Spleen (tissue), 7 donors: ENCODE data around the gene TP53TG5.

Experiments
- POLR2A ChIP-seq, 3 donors: fragments of 450-650 bp; IDR thresholded peaks; one replicate each; pipeline ENCODE4 v1.5.1; 2017; ENCODE audit warnings: antibody characterized with exemption in 3 of 3, mild to moderate bottlenecking in 1 of 3
- POLR2AphosphoS5 ChIP-seq, 3 donors: sonication (generic); formaldehyde crosslinking; IDR thresholded peaks; one replicate each; pipeline ENCODE4 v1.5.1; 2017; ENCODE audit warnings: antibody characterized with exemption in 3 of 3
- TF ChIP-seq, protein P1 (sequence below), 11 experiments: fragments of 200-600 bp in 7 of 11; fragments of 450-650 bp in 4 of 11; sonication (generic) in 4 of 11; IDR thresholded peaks in 8 of 11; conservative IDR thresholded peaks in 3 of 11; 1 replicate in 7 of 11; 2 replicates in 4 of 11; pipeline versions ENCODE4 v1.4.0 to v1.8.0; 2016 to 2021; ENCODE audit warnings: antibody characterized with exemption in 11 of 11, inconsistent platforms in 4 of 11, mild to moderate bottlenecking in 1 of 11
- donor health status: DM: no; HTN: no; CAD: no; lungs with moderate emphysema.
- donor health status: DM: no; HTN: no; CAD: no.
- donor health status: DM: no; HTN: no; CAD: no.

DNA sequence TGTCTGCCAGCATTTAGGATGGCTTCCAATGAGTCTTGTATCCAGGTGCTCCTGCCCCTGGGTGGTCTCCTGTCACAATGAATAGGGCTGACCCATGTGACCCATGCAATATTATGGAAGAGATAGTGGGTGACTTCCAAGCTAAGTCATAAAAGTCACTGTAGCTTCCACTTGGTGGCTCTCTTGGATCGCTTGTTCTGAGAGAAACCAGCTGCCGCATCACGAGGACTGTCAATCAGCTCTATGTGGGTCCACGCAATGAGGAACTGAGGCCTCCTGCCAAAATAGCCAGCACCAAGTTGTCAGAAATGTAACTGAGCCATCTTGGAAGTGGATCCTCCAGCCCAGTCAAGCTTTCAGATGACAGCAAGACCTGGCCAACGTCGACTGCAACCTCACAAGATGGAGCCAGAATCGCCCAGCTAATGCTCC lies 55.2 kb downstream of the TP53TG5 start:
- no peak for TF ChIP-seq POLR2A (IDR thresholded peaks at IDR 0.05)
- TF ChIP-seq, protein P1, sequence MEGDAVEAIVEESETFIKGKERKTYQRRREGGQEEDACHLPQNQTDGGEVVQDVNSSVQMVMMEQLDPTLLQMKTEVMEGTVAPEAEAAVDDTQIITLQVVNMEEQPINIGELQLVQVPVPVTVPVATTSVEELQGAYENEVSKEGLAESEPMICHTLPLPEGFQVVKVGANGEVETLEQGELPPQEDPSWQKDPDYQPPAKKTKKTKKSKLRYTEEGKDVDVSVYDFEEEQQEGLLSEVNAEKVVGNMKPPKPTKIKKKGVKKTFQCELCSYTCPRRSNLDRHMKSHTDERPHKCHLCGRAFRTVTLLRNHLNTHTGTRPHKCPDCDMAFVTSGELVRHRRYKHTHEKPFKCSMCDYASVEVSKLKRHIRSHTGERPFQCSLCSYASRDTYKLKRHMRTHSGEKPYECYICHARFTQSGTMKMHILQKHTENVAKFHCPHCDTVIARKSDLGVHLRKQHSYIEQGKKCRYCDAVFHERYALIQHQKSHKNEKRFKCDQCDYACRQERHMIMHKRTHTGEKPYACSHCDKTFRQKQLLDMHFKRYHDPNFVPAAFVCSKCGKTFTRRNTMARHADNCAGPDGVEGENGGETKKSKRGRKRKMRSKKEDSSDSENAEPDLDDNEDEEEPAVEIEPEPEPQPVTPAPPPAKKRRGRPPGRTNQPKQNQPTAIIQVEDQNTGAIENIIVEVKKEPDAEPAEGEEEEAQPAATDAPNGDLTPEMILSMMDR (IDR thresholded peaks at IDR 0.05 in 8 of 11, conservative IDR thresholded peaks at IDR 0.05 in 3 of 11) = peak in 4 of 11 experiments; percentile 21 to 42 (median 38)
- peak in 1 of 3 donors; percentile 67 for TF ChIP-seq POLR2AphosphoS5 (IDR thresholded peaks at IDR 0.05)
